GM19238 (cell line): ENCODE data around the gene TANGO6.

ENCODE experiments used
- DNase-seq: peaks from one replicate; pipeline ENCODE4 v3.0.0; 2011; ENCODE audit warnings: low spot score; ENCODE audit not compliant: insufficient read length

TANGO6 gene

GRCh38 chr16:69088684-69089083 is 245.4 kb downstream of the TANGO6 start:
- no peak for DNase-seq

- DNase-seq = no peak
These were observed 246.0 kb downstream of the TANGO6 start for GRCh38 chr16:69089091-69089910.

- DNase-seq = no peak
These were observed 250.6 kb downstream of the TANGO6 start for GRCh38 chr16:69093974-69094373.

GRCh38 chr16:69094501-69094900 is 251.2 kb downstream of the TANGO6 start:
- no peak for DNase-seq

- DNase-seq = no peak
These were observed 251.9 kb downstream of the TANGO6 start for GRCh38 chr16:69095193-69095592.

GRCh38 chr16:69100071-69100691 is 256.9 kb downstream of the TANGO6 start:
- no peak for DNase-seq

GRCh38 chr16:69105501-69106361 is 262.4 kb downstream of the TANGO6 start, which contains the start of gene HAS3:
Gene HAS3 (plus strand): TSS chr16:69105653. CDS start chr16:69109396, 3,743 bp downstream.
- DNase-seq = peak; percentile 58

- DNase-seq = peak; percentile 32
These were observed 263.4 kb downstream of the TANGO6 start for GRCh38 chr16:69106491-69107315.

GRCh38 chr16:69107316-69107962 is 264.1 kb downstream of the TANGO6 start:
- no peak for DNase-seq

- DNase-seq = no peak
These were observed 265.0 kb downstream of the TANGO6 start for GRCh38 chr16:69108064-69108904.

GRCh38 chr16:69108905-69109252 is 265.5 kb downstream of the TANGO6 start:
- DNase-seq = no peak

GRCh38 chr16:69109486-69110270 is 266.3 kb downstream of the TANGO6 start:
- no peak for DNase-seq

GRCh38 chr16:69110406-69110805 is 267.1 kb downstream of the TANGO6 start:
- no peak for DNase-seq

GRCh38 chr16:69111216-69111875 is 268.0 kb downstream of the TANGO6 start:
- no peak for DNase-seq

GRCh38 chr16:69111876-69112230 is 268.5 kb downstream of the TANGO6 start:
- no peak for DNase-seq

GRCh38 chr16:69112285-69113129 is 269.2 kb downstream of the TANGO6 start:
- peak; percentile 73 for DNase-seq

- no peak for DNase-seq
These were observed 269.9 kb downstream of the TANGO6 start for GRCh38 chr16:69113216-69113615.
